LoVo (cell line): Measurements from ENCODE around the gene ZNF776.
"Not testable (repeated sequence)": the region's sequence is repeated elsewhere in the genome, so short reads cannot be mapped to it uniquely, and the experiment has no call there.

Experiments used
- DNase-seq: peaks from one replicate; pipeline ENCODE4 v3.0.0-alpha.2; 2016; ENCODE audit warnings: low spot score

The ZNF776 gene

DNA sequence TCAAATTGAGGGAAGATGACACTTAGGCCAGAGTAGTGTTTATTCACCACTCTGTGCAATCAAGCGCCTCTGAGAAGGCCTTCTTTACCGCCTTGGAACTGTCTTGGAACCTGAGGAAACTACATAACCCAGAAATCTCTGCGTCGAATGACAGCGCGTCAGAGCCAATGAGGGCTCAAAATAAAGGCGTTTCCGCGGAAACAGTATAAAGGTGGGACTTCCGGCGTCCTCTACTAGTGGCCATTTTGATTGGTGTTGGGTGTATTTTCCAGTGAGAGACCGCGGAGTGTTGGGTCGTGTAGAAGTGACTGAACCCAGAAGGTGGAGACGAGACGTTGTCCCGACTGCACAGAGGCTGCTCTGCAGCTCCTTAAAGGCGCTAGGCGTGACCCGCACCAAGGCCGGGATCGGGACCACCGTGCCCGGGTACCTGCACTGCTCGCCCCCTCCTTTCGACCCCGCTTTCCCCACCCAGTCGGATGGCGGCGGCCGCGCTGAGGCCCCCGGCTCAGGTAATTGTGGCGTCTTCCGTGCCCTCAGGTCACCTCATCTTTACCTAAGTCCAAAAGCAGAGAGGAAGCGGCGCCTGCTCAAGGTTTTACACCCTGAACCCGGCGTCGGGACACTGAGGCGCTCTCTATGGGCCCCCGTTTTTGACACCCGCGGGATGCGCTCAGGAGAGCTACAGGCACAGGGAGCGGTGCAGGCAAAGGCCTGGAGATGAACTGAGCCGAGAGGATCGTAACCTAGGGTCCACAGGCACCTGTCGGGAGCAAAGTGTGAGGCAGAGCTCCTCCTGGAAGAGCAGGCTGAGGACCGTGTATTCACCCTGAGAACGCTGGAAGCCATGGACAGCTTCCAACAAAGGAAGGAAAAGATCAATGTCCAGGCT lies at the start of gene ZNF776:
ZNF776 (plus strand) TSS at position 236 of the 892 bp plus-strand sequence; CDS start at position 480, 244 bp downstream.
- DNase-seq: peak; percentile 84

DNA sequence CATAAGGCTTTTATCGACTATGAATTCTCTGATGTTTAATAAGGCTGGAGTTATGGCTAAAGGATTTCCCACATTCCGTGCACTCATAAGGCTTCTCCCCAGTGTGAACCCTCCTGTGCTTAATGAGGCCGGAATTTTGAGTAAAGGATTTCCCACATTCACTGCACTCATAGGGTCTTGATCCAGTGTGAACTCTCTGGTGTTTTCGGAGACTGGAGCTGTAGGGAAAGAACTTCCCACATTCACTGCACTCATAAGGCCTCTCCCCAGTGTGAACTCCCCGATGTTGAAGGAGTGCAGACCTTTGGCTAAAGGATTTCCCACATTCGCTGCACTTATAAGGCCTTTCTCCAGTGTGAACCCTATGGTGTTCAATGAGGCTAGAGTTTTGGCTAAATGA lies 45.0 kb upstream of the ZNF776 start:
- no peak for DNase-seq

DNA sequence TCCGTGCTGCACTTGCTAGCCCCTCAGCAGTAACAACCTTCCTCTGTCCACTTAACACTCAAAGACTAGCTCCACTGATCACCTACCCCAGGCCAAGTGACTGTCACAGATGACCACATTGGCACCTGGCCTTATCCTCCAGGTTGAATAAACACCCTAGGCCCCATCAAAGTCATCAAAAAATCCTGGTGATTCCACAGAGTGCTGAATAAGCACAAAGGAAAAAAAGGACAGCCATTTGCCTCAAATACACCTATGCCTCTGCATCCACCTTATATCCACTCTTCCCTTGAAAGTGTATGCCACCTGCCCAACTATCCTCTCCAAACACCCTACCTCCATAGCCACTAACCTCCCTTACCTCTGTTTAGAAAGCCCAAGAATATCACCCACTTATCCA lies 40.3 kb upstream of the ZNF776 start:
- no peak for DNase-seq

DNA sequence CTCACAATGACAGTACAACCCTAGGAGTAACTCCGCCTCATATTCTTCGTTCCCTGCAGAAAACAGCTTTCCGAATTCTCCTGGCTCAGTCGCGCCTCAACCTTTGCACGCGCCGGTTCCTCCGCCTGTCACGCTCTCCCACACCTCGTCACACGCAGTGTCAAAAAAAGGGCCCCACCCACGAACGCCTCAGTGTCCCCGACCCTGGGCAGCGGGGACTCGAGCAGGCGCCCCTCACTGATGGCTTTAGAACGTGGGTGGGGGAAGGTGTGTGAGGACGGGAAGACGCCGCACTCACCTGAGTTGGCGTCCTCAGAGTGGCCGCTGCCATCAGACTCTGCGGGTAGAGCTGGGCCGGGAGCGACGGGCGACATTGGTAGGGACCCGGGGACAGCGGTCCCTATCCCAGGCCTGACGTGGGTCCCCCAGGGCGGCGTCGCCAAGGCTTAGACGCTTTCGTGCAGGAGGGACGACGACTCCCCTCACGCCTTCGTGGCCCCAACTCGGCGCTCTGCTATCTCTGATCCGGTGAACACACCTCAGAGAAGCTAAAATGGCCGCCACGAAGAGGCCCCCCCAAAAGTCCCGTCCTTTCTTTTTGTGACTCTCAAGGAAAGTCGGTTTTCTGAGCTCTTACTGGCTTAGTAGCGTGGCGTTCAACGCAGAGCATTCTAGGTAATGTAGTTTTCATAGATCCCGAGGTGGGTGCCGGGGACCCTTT lies 37.8 kb upstream of the ZNF776 start, which contains the start of gene ZNF154:
ZNF154 (minus strand) TSS at position 564 of the 721 bp plus-strand sequence; CDS start at position 331, 233 bp downstream.
- no peak for DNase-seq

DNA sequence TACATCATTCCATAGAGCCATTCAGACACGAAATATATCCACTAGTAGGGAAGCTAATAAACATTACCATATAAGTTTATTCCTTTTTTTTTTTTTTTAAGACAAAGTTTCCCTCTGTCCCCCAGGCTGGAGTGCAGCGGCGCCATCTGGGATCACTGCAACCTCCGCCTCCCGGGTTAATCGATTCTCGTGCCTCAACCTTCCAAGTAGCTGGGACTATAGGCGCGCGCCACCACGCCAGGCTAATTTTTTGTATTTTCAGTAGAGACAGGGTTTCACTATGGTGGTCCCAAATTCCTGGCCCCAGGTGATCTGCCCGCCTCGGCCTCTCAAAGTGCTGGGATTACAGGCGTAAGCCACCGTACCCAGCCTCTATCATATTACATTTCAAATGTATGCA lies 37.0 kb upstream of the ZNF776 start:
- no peak for DNase-seq

DNA sequence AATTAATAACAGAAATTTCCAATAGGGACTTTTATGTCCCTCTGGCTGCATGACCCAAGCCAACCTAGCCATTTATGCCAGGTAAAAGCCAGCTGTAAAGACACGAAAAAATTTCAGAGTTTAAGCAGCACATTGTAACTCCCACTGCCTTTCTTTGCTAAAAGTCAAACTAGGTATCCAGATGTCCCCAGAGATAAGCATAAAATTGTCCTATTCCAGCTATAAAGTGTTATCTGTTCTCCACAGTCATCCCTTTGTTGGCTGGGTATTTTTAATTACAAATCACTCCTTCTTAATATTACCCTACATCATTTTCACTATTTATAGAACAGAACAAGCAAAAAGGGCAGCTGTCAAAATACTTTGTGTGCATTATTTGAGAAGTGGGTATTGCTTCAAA lies 34.4 kb upstream of the ZNF776 start:
- DNase-seq: no peak

DNA sequence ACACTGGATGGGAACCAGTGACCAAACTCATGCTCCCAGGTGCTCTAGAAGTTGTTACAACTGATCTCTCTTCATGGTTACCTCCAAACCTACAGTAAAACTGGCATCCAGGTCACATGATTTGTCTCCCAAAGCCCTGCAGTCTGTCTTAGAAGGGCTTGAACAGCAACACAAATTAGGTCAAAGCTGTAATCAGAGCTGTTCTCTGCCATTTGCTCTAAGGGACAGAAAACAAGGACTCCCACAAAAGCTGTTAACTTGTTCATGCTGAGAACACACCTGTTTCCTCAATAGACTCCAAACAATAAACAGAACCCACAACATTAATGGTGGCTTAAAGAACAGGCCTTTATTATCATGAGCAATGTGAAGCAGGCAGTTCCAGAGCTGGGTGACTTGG lies 27.2 kb upstream of the ZNF776 start:
- no peak for DNase-seq

DNA sequence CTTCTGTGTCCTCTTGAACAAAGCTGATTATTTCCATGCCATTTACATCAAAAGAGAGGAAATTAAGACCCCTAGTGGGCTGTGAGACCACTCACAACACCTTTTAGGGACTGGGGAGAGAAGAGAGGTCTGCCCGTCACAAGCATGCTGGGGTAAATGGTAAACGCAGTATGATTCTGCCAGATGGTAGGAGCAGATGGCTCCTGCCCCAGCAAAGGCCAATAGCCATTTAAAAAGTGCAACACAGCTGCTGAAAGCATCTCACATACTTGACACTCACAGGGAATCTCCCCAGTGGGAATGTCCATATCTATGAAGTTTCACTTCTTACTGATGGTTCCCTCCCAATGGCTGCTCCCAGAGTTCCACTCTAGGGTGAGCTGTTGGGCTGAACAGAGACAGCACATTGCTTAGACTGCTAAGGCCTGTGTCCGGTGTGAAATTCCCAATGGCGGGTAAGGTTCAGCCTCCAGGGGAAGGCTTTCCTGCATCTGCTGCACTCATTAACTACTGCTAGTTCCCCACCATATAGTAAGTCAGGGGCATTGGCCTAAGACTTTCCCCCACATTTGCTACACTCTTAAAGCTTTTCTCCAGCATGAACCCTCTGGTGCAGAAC lies 26.6 kb upstream of the ZNF776 start:
- no peak for DNase-seq

DNA sequence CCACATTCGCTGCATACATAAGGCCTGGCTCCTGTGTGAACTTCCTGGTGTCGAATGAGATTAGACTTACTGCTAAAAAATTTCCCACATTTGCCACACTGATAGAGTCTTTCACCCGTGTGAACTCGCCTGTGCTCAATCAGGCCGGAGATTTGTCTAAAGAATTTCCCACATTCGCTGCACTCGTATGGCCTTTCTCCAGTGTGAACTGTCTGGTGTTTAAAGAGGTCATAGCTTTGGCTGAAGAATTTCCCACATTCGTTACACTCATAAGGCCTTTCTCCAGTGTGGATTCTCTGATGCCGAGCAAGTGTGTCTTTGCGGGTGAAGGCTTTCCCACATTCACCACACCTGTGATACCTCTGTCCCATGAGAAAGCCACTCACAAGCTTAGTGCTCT lies 25.7 kb upstream of the ZNF776 start:
- no peak for DNase-seq

DNA sequence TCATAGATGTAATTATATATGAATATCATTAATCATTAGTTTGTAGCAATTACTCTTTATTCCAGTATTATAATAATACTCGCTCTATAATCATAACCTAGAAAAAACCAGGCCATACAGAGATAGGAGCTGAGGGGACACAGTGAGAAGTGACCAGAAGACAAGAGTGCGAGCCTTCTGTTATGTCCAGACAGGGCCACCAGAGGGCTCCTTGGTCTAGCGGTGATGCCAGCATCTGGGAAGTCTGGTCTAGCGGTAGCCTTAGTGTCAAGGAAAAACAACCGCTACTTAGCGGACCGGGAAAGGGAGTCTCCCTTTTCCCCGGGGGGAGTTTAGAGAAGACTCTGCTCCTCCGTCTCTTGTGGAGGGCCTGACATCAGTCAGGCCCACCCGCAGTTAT lies 8.3 kb upstream of the ZNF776 start:
- DNase-seq: not testable (repeated sequence)

DNA sequence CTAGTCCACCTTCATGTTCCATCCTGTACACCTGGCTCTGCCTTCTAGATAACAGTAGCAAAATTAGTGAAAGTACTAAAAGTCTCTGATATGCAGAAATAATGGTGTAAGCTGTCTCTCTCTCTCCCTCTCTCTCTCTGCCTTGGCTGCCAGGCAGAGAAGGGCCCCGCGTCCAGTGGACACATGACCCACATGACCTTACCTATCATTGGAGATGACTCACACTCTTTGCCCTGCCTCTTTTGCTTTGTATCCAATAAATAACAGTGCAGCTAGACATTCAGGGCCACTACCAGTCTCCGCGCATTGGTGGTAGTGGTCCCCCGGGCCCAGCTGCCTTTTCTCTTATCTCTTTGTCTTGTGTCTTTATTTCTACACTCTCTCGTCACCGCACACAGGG lies 7.8 kb upstream of the ZNF776 start:
- DNase-seq: not testable (repeated sequence)

DNA sequence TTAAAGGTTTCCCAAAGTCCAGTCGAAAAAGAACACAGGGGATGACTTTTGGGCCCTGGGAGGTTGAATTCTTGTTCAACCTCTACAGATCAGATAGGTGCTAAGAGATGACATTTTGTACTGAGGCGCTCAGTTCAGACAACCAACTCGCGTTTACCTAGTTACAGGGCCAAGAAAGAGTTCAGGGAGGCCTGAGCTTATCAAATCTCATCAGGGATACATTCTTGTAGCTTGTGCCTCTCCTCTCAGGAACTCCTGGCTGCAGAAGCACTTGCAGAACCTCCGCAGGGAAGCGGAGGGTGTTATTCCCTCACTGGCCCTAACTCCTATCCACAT lies 825 bp downstream of the ZNF776 start:
- DNase-seq: no peak

DNA sequence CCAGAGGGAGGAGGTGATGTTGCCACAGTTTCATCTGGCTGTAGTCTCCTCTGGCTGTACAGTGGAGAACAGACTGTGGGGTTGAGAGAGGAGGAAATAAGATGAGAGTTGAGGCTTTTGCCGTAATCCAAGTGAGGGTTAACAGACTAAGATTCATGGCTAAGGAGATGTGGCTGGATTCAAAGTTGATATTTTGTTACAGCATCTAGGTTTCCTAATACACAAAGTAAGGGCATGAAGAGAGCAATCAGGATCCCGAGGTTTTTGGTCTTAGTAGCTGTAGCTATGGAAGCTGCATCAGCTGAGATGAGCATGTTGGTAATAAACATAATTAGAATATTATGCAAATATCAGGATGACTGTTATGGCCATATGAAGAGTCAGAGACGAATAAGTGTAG lies 1.4 kb downstream of the ZNF776 start:
- no peak for DNase-seq

DNA sequence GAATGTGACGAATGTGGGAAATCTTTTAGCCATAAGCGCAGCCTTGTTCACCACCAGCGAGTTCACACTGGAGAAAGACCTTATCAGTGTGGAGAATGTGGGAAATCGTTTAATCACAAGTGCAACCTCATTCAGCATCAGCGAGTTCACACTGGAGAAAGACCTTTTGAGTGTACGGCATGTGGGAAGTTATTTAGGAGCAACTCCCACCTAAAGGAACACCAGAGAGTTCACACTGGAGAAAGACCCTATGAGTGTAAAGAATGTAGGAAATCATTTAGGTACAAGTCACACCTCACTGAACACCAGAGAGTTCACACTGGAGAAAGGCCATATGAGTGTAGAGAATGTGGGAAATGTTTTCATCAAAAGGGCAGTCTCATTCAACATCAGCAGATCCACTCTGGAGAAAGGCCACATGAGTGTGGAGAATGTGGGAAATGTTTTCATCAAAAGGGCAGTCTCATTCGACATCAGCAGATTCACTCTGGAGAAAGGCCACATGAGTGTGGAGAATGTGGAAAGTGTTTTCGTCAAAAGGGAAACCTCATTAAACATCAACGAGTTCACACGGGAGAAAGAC lies 7.6 kb downstream of the ZNF776 start:
- no peak for DNase-seq

DNA sequence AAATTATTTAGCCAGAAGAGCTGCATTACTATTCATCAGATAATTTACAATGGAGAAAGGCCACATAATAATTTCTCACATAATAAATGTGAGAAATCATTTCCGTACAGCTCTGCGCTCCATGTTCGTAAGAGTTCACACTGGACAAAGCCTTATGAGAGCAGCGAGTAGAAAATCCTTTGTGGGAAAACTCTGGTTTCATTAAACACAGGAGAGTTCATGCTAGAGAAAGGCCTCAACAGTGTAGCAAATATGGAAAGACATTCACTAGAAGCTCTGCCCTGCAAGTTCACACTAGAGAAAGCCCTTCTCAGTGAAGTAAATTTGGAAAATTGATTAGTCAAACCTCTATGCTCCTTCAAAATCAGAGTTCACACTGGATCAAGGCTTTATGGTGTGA lies 8.4 kb downstream of the ZNF776 start:
- no peak for DNase-seq

DNA sequence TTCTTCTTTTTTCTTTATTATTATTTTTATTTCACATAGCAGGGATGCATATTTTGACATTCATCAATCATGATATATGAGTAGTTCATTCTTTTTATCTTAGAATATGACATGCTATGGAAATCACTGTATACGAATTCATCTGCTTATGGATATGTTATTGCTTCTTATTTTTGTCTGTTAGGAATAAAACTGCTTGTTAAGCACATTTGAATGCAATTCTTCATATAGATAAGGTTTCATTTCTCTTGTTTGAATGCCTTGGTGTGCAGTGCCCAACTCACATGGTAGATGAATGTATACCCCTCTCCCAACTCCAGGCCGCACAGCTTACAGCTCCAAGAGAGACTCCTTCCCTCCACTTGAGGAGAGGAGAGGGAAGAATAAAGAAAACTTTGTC lies 11.3 kb downstream of the ZNF776 start:
- DNase-seq: no peak

DNA sequence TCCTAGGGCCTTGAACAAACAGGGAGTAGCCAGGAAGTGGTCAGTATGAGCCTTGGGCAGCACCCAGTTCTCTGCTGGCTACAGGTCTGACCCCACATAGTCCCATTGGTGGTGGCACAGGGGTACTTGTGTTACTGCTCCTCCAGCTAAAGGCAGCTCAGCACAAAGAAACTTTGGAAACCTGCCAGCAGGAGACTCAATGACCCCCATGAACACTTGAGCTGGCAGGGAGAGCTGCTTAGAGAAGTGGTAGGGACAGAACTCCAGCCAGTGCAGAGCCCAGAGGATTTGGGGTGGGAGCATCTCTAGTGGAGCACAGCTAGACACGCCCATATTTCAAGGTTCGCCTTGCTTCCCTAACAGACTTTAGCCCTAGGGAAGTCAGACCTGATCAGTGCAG lies 12.5 kb downstream of the ZNF776 start:
- DNase-seq: no peak

DNA sequence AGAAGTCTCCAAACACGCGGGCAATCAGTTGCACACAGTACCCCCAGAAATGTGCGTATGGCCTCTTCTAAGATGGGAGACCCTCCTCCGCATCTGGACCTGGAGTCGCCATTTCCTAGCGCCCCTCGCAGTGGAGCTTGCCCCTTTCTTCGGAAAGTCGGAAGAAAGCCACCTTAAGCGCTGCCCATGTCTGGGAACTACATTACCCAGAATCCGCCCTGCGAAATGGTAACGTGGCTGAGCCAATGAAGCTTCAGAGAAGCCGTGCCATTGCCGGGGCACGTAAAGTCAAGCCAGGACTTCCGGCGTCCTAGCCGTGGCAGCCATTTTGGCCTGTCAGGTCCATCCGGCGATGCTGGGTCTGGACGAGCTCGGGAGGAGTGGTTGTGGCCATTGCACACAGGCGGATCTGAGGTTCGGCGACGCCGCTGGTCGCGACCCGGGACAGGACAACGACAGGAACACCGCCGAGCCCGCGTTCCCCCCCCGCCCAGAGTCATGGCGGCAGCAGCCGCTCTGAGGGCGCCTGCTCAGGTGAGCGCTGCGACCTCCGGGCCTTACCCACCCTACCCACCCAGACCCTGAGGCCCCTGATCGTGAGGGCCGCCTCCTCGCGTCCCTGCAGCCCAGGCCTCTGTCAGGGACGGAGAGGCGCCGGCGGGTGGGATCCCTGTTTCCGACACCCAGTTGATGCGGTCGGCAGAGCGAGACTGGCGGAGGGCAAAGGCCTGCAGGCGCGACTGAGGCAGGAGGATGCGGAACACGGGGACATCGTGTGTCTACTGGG lies 22.9 kb downstream of the ZNF776 start, which contains the start of gene ZNF586:
ZNF586 (plus strand) TSS at position 332 of the 787 bp plus-strand sequence; CDS start at position 499, 167 bp downstream.
- DNase-seq: peak; percentile 89

DNA sequence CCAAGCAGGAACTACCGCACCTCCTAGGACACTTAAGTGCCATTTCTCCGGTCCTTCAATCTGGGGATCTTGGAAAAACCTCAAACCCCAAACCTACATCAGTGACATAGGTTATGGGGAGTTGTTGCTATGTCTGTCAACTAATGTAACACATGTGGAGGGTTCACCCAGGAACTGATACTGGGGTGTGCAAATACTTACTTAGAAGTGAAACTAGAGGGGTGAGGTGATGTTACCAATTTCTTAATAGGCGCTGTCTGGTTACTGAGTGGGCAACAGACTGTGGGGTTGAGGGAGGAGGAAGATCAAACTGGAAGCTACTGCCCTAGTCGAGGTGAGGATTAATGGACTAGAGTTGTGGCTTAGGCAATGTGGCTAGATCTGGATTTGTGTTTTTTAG lies 24.8 kb downstream of the ZNF776 start:
- DNase-seq: no peak

DNA sequence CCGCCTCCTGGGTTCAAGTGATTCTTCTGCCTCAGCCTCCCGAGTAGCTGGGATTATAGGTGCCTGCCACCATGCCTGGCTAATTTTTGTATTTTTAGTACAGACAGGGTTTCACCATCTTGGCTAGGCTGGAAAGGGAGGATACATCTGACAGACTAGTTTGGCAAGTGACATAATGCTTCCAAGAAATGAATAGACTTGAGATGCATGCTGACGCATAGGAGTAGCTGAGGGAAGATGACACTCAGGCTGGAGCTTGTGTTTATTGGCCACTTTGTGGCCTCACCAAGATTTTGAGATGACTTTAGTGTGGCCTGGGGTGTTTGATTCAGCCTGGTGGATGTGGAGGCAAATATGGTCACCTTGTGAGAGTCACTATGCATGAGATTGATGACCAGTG lies 26.9 kb downstream of the ZNF776 start:
- DNase-seq: no peak

DNA sequence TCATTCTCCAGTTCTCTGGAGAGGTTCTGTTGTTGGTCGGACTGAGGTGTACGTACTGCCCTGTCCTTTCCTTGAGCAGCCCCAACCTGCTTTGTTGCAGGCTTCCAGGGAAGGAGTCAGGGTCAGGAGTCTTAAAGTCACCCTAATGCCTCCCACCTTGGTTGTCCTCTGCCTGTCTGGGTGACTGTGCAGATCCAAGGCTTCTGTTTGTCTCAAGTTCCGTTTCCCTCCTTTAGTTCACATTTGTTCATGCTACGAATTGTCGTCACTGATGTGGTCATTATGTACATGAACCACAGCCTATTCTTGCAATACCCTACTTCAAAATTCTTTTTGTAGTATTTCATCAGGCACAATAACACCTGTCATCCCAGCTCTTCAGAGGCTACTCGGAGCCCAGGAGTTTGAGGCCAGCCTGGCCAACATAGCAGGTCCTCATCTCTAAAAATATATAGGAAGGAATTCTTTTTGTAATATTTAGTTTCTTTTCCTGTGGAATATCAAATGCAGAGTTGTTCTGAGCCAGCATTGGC lies 30.2 kb downstream of the ZNF776 start:
- DNase-seq: no peak
